Activated naive CD4-positive, alpha-beta T cell treated with anti-CD3 and anti-CD28 coated beads, Interleukin-2, amount 50 U/mL, for 16 hours (primary cell): ENCODE data around the gene IL3.

Experiments used
- DNase-seq: peaks from one replicate; pipeline ENCODE4 v3.0.0-alpha.2; 2020

The IL3 gene

GRCh38 chr5:132074091-132074771, 13.8 kb downstream of the IL3 start:
- DNase-seq = no peak

- DNase-seq = no peak
Measured at GRCh38 chr5:132074772-132075718, 14.6 kb downstream of the IL3 start.

DNA sequence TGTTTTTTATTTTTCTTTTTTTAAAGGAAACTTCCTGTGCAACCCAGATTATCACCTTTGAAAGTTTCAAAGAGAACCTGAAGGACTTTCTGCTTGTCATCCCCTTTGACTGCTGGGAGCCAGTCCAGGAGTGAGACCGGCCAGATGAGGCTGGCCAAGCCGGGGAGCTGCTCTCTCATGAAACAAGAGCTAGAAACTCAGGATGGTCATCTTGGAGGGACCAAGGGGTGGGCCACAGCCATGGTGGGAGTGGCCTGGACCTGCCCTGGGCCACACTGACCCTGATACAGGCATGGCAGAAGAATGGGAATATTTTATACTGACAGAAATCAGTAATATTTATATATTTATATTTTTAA, 15.2 kb downstream of the IL3 start:
- no peak for DNase-seq

DNA sequence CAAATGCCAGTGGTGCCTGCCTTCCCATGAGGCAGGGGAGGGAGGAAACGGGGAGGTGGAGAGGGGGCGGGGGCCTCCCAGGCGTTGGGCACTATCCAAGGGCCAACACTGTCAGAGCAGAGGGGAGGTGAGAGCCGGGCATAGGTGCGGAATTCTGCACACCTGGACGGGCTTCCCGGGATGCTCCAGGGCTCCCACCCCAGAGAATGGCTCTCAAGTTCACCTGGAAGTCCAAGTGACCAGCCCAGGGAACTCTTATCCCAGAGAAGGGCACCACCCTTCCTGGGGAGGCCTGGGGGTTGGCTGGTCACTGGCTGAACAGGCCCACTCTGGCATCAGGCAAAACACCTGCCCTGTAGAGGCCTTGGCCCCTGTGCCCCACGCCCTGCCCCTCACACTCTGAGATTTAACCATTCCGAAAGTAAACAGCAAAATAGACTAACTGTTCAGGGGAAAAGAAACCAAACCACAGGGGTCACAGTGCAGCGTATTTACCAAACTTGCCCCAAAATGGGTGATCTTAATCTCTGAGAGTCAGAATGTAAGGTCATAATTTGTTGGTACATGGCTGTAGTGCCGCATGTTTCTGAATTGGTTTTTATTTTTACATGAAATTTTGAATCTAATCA, 15.9 kb downstream of the IL3 start:
- DNase-seq = no peak

- no peak for DNase-seq
Measured at GRCh38 chr5:132076983-132077382, 16.5 kb downstream of the IL3 start.

- DNase-seq = no peak
Measured at GRCh38 chr5:132079081-132079480, 18.6 kb downstream of the IL3 start.

DNA sequence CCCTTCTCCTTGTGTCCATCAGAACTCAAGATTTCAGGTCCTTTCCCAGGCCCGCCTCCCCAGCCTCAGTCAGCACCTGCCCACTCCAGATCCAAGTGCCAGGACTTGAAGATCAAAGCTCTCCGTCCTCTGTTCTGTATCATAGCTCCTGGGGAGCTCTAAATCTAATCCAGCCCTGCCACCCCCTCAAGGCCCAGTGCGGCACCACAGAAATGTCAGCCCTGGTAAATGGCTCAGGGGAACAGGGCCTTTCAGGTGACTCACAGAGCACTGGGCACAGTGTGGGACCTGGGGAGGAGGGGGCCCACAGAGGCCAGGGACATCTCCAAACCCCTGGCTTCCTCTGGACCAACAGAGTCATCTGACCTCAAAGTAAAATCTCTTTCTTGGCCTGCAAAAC, 19.2 kb downstream of the IL3 start:
- no peak for DNase-seq

DNA sequence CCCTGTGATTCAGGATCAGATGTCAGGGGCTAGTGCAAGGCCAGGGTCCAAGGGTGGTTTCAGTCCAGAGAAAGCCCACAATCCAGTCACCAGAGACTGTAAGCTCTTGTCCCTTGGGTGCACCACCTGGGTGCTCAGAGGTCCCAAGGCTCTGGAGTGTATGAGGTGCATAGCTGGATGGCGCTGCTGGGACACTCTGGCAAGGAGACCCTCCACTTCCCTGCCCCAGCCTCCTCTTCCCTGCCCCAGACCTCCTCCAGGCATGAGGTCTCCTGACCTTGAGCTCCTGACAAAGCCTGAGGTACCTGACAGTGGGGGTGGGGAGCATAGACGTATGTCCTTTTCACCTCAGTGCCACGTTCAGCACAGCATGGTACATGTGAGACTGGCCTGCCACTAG, 20.1 kb downstream of the IL3 start:
- no peak for DNase-seq

- no peak for DNase-seq
Measured at GRCh38 chr5:132081458-132081857, 21.0 kb downstream of the IL3 start.

- DNase-seq = no peak
Measured at GRCh38 chr5:132082329-132083023, 22.0 kb downstream of the IL3 start.

GRCh38 chr5:132083071-132083678, 22.7 kb downstream of the IL3 start:
- DNase-seq = no peak

DNA sequence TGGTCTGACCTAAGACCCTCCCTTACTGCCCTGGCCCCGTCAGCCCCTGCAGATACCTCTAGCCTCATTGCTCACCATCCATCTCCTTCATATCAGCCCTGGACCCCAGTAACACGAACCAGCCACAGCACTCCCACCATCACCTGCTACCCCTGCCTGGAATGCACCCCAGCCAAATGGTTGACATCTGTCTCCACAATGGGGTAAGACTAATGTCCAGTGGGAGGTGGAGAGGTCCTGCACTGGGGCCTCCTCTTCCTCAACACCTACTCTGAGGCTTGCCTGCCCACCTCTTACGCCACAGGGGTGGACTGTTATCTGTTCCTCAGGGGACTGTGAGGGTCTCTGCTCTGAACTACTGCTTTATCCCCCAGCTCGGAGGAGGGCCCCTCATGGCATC, 25.2 kb downstream of the IL3 start:
- DNase-seq = no peak

DNA sequence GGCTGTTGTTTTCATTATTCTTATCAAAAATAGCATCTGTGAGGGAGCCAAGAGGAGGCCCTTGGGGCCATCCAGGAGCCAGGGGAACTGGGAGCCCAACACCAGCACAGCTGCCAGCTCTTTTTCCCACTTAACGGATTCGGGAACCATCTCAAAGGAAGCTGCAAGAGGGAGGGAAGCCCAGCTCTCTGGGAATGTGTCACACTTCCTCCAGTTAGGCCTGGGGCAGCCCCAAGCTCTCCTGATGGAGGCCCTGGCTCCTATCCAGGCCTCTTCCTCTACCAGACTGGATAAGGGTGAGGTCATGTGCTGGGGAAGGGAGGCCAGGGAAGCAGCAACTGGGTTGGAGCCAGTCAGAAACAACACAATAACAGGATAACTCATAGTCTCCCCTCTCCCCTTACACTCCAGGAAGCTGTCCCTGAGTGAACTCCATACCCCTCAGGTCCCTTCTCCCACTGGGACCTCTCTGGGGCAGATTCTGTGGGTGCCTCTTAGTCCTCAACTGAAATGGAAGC, 25.9 kb downstream of the IL3 start:
- no peak for DNase-seq

GRCh38 chr5:132087176-132087575, 26.7 kb downstream of the IL3 start:
- no peak for DNase-seq

DNA sequence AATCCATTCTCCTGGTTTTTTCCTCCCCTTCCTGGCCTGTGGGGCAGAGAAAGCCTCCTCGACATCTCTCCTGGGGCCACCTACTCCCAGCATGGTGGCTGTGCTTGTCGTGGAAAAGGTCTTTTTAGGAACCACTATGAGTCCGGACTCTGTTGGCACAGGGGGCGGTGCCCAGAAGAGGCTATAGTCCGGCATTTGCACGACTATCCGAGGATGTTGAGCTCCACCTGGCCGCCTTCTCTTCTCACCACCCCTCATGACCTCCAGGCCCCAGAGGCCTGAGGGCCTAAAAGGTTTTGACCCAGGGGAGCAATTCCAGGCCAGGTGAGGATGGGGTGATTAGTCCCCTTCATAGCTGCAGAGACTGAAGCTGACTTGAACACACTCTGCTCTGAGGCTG, 27.2 kb downstream of the IL3 start:
- DNase-seq = no peak

DNA sequence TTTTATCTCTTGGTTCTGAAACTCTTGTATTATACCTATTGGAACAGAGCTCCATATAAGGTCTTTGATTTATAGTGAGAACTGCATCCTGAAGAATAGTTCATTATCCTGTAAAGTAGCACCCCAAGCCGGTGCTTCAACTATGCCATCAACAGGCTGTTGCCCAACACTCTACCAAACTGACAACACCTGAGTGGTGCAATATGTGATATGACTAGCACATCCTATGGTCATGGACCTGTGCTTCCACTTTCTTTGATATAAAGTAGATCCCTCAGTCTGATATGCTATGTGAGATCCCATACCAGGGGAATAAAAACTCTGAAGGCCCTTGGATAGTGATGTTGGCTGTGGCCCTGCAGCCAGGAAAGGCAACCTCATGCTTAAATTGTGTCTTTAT, 28.9 kb downstream of the IL3 start:
- DNase-seq = no peak

DNA sequence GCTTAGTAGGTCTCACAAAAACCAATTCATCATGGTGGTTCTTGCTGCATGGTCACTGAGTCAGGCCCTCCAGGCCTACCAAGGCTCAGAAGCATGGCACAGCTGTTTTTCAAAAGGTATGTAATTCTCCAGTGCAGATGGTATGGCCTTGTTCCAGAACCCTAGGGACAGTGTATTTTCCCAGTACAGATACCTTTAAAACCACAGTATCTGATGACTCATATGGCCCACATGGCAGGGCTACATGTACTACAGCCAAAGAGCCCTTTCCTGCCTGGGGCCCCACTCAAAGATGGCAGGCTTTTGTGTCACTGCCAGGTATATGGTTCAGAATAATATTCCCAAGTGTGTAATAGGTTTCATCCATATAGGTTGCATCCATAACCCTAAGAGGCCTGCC, 29.7 kb downstream of the IL3 start:
- no peak for DNase-seq

GRCh38 chr5:132093271-132093670, 32.8 kb downstream of the IL3 start:
- no peak for DNase-seq

DNA sequence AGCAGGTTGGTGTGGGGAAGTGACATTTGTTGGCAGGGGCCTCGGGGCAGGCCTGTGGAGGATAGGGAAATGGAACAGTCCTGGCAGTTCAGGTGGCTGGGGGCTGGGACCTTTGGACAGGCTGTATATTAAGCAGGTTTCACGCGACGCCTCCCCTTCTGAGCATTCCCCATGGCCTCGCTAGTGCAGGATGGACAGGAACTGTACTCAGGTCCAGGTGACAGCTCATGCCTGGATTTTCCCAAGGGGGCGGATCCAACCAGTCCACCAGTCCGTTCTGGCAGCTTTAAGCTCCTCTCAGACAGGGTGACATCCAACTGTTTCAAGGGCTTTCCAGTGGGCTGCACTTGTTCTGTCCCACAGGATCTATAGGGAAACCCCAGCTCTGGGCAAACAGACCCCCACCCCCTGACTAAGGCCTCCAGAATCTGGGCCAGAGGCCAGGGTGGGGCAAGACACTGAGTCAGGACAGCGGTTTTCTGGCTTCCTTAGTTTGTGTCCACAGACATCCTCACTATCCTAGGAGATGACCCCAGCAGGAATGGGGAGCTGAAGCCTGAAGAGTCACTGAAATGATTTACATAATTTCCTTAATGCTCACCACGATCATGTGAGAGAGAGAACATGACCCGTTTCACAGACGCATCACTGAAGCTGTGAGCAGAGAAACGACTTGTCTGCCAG, 34.1 kb downstream of the IL3 start:
- DNase-seq = no peak

DNA sequence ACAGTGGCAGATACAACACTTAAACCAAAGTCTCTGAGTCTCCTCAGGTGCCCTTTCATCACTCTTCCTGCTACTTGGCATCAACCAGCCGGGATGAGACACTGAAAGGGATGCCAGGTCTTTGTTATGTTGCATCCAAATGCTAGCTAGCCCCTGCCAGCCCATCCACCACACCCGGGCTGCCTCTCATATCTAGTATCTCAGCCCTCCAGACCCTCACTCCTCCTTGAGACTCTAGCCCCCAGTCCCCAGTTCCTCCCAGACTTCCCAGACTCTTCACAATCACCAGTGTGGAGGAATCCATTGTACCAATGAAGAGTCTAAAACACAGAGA, 34.6 kb downstream of the IL3 start:
- no peak for DNase-seq

GRCh38 chr5:132095424-132095972, 35.0 kb downstream of the IL3 start:
- DNase-seq = no peak

DNA sequence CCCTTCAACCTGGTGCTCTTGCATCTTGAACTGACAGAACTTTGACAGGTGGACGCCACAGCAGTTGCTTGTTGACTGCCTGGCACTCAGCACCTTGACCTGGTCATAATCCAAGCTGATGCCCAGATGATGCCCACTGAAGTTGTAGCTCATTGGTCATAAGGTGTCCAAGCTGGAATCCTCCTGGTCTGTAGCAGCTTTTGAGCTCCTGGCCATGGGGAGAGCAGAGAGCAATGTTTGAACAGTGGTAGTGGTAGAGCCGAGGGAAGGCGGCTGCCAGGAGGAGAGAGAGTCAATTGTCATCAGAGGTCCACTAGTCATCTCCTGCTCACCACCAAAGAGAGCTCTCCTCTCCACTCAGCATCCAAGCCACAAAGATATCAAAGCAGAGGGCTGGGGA, 36.4 kb downstream of the IL3 start:
- DNase-seq = no peak
